HG03103 (cell line): ENCODE data around the gene NCOR2.

Experiments
- ATAC-seq: cut with Tn5 transposase; IDR thresholded peaks from one replicate; pipeline ENCODE4 v1.9.1; 2021; ENCODE audit warnings: low read depth; ENCODE audit not compliant: unreplicated experiment

NCOR2 gene

DNA sequence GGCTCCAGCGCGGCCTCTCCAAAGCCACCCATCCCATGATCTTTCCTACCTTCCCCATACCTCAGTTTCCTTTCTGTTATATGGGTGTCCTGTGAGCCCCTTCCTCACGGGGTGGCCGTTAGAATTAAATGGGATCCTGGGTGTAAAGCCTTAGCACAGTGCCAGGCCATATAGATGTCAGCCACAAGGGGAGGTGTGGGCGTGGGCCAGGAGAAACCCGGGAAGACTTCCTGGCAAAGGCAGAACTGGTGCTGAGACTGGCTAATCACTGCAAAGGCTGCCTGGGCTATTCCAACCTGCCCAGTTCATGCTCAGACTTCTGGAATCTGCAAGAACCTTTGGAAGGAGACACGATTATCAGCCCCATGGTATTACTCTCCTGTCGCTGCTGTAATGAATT lies 11.0 kb upstream of the NCOR2 start:
- ATAC-seq, result no peak

- no peak for ATAC-seq
Observed at GRCh38 chr12:124577986-124578385, 10.6 kb upstream of the NCOR2 start.

DNA sequence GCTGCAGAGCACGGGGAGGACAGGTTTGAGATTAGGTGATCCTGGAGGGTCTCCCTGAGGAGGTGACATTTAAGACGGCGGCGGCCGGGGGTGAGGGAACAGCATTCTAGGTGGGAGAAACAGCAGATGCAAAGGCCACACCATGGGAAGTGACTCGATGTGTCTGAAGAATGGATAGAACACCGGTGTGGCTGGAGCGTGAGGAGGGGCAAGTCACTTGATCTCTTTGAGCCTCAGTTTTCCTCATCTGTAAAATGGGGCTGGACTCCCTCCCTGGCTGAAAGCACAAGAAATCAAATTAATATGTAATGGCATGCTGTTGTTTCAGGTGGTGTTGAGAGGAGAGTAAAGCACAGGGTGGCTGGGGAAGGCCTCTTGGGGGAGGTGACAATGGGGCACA lies 10.0 kb upstream of the NCOR2 start:
- no peak for ATAC-seq

- ATAC-seq, result no peak
Observed at GRCh38 chr12:124576061-124576650, 8.7 kb upstream of the NCOR2 start.

GRCh38 chr12:124573839-124574786 lies 6.7 kb upstream of the NCOR2 start:
- ATAC-seq, result no peak

- no peak for ATAC-seq
Observed at GRCh38 chr12:124571556-124571955, 4.1 kb upstream of the NCOR2 start.

DNA sequence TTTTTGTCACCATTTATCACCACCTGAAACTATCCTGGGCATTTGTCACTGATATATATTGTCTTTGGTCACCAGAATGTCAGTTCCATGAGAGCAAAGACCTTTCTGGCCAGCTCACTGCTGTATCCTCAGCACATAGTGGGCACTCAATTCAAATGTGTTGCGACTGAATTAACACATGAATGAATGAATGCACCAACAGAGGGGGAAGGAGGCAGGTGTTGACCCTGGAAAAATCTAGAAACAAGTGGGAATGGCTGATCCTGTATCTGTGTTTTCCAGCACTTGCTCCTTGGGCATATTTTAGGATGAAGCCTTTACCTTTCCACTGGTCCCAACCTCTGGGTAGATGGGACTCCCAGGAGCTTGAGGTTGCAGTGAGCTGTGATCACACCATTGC lies 3.4 kb upstream of the NCOR2 start:
- ATAC-seq, result no peak

- no peak for ATAC-seq
Observed at GRCh38 chr12:124569375-124570148, 2.1 kb upstream of the NCOR2 start.

GRCh38 chr12:124568431-124569374 lies 1.3 kb upstream of the NCOR2 start:
- ATAC-seq, result no peak

DNA sequence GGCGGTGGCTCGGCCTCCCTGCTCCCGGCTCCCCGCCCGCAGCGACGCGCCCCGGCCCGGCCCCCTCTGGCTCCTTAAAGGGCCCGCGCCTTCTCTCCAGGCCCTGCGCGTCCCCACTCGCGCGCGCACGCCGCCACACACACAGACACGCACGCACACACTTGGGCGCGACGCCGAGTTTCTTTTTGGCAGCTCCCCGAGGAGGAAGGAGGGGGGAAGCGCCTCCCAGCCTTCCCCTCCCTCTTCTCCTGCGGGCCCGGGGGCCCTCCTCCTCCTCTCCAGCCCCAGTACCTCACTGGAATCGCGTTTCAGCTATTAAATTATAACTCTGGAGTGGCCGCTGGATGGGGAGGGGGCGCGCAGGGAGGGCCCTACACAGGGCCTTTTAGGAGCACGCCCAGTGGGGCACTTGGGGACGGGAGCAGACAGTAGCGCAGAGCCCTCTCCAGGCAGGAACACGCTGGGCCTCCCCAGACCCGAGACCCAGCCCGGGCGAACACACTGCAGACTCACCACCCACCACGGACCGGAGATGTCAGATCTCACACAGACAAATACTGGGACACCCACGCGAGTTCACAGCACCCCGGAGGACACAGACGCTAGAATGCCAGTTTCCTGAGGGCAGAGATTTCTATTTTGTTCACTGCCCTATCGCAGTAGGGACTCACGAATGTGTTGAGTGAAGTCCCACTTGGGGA lies 411 bp upstream of the NCOR2 start:
- ATAC-seq, result peak; percentile 43

GRCh38 chr12:124566161-124566996 lies 1.0 kb downstream of the NCOR2 start:
- peak; percentile 28 for ATAC-seq

GRCh38 chr12:124565656-124566160 lies 1.7 kb downstream of the NCOR2 start:
- no peak for ATAC-seq

DNA sequence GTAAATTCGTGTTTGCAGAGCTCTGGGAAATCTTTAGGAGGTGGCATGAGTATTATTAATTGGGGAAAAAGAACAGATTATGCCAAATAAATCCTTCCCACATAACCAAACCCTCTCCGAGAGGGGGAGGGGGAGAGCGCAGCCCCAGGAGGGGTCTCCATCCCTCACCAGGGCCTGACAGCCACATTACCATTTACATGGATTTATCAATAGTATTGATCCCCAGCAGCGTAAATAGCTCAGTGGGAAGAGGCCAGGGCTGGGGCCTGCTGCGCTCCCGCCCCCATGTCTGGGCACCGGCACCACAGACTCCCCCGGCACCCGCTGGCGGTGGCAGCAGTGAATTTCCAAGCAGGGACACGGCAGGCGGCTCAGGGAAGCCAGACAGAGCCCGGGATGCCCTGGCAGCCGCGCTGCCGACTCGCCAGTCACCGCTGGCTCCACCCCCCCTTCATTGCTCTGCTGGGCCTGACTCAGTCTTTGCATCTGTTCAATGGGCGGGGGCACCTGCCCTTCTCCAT lies 2.4 kb downstream of the NCOR2 start:
- ATAC-seq, result no peak

GRCh38 chr12:124564232-124564958 lies 3.0 kb downstream of the NCOR2 start:
- ATAC-seq, result no peak

DNA sequence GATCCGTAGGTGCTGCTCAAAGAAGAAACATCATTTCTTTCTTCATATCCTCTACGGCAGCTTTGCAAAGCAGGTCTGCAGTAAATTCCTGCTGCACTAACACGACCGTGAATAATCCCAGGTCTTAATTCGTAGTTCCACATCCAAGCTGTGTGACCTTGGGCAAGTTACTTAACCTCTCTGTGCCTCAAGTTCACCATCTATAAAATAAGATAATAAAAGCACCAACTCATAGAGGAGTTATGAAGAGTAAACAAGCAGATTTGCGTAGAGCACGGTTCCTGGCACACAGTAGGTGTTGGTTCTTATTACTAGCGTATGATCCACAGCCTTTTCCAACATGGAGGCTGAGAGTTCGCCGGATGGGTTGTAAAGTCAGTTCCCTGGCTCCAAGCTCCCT lies 3.6 kb downstream of the NCOR2 start:
- no peak for ATAC-seq

GRCh38 chr12:124563401-124563800 lies 4.0 kb downstream of the NCOR2 start:
- ATAC-seq, result no peak

DNA sequence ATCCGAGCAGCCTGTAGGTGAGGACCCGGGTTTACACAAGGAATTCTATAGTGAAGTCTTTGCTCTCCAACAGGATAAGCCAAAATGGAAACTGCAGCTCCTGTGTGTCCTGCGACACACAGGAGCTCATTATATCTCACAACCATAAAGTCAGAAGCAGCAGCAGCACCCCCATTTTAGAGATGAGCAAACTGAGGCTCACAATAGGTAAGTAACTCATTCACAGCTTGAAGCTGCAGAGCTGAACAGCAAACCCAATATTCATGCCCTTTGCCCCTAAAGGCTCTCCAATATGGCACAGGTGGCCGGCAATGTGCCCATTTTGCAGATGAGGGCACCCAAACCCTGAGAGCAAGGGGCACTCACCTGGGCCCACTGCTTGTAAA lies 4.6 kb downstream of the NCOR2 start:
- no peak for ATAC-seq
